KOPT-K1 (cell line): ENCODE results near the gene WHAMM.
"Not testable (repeated sequence)": the region's sequence is repeated elsewhere in the genome, so short reads cannot be mapped to it uniquely, and the experiment has no call there.

ENCODE experiments used
- H3K27ac ChIP-seq: fragments of 200-600 bp; sonication (generic); 2 replicates; pipeline ENCODE4 v1.5.1; 2016; ENCODE audit warnings: antibody characterized with exemption, mild to moderate bottlenecking, low read depth, low read length; ENCODE audit not compliant: poor library complexity, severe bottlenecking
- H3K36me3 ChIP-seq: fragments of 200-600 bp; sonication (generic); 2 replicates; pipeline ENCODE4 v1.5.1; 2017; ENCODE audit warnings: antibody characterized with exemption, mild to moderate bottlenecking, low read length, moderate library complexity; ENCODE audit not compliant: insufficient read depth
- H3K9me3 ChIP-seq: fragments of 200-600 bp; sonication (generic); 2 replicates; pipeline ENCODE4 v1.5.1; 2017; ENCODE audit warnings: antibody characterized with exemption, low read length, mild to moderate bottlenecking; ENCODE audit not compliant: insufficient read depth, poor library complexity, severe bottlenecking

The WHAMM gene

DNA sequence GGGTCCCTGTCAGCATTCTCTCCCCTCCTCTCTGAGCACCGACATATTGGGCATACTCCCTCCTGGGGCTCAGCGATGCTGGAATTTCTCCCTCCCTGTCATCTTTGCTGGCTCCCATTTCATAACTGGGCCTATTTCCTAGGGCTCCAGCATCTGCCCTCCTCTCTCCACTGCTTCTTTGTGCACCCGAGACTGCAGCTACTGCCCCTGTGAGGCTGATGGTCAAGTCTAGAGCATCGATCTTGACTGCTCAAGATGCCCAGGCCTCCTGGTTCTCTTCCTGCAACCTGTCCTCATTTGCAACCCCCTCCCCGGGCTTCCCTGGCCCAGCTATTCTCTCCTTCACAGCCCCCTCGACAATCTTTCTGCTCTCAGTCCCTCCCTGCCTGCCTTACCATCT is 53.5 kb downstream of the WHAMM start:
- H3K27ac ChIP-seq, result no peak overlapping the region
- no peaks in the 10 kb centered on the region for H3K36me3 ChIP-seq

DNA sequence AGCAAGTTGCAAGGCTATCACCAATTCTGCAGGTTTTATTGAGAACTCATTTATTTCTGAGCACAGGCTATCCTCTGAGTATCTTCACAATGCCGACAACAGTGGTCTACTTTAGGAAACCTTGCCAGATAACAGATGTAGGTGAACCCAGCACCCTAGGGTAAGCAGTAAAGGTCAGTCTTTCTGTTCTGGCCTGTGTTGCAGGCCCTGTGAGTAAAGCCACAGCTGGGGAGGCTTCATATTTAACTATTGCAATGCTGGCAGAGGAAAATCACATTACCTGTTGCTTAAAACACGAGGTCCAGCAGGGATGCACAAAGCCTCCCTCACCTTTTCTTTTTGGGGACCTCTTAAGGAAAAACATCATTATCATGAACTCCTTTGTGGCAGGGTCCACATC is 55.5 kb downstream of the WHAMM start:
- no peaks in the 10 kb centered on the region for H3K9me3 ChIP-seq
- H3K27ac ChIP-seq, result no peak overlapping the region
- H3K36me3 ChIP-seq, result no peaks in the 10 kb centered on the region

More for the DNA sequence above, 53.5 kb downstream of the WHAMM start:
- H3K9me3 ChIP-seq, result no peaks in the 10 kb centered on the region

GRCh38 chr15:82865581-82865980 is 56.2 kb downstream of the WHAMM start:
- H3K9me3 ChIP-seq, result not testable (repeated sequence)

GRCh38 chr15:82865981-82866380 is 56.6 kb downstream of the WHAMM start:
- not testable (repeated sequence) for H3K27ac ChIP-seq, H3K36me3 ChIP-seq, H3K9me3 ChIP-seq

More at GRCh38 chr15:82865581-82865980, 56.2 kb downstream of the WHAMM start:
- H3K36me3 ChIP-seq, H3K27ac ChIP-seq: not testable (repeated sequence)

DNA sequence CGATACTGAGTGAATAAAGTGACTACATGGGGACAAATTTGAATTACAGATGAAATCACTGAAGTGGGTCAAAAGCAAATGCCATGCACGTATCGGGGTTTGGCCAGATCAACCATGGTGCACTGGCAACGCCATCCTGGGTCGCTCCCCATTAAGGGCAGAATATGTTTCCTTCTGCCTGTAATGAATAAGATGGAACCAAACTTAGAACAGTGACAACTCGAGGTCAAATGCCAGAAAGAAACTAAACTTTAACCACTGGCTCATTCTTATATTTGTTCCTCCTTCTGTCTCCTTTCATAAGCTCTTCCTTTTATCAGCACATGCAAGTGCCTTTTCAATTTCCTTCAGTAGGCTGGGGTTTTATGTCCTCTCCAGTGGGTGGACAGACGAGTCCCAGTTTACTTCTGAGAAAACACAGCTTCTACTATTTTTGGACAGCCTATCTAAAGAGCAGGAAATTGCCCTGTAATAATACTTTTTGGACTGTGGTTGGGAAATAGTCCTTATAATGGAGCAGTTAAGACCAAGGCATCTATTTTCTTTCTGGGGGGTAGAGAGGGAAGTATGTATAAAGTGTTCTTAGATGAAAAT is 61.4 kb downstream of the WHAMM start:
- H3K9me3 ChIP-seq, result no peaks in the 10 kb centered on the region
- no peaks in the 10 kb centered on the region for H3K36me3 ChIP-seq
- no peak overlapping the region for H3K27ac ChIP-seq

DNA sequence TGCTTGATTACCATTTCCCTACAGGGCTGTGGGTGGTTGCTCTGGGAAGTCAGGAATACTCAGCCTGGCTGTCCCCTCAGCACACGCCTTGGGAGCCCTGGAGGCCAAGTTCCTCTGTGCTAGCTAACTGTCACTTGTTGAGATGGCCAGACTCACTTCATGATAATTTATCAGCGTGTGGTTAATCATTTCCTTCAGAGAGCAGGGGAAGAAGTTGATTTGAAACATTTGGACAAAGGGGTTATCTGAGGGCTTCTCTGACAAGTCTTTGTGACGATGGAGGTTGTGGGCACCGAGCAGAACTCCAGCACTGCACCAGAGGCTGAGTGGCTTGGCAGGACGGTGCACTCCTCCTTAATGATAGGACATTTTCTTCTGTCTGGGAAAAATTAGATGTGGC is 61.9 kb downstream of the WHAMM start:
- Histone ChIP-seq H3K36me3 (no peaks in the 10 kb centered on the region), H3K9me3 (no peaks in the 10 kb centered on the region), H3K27ac (no peak overlapping the region)

DNA sequence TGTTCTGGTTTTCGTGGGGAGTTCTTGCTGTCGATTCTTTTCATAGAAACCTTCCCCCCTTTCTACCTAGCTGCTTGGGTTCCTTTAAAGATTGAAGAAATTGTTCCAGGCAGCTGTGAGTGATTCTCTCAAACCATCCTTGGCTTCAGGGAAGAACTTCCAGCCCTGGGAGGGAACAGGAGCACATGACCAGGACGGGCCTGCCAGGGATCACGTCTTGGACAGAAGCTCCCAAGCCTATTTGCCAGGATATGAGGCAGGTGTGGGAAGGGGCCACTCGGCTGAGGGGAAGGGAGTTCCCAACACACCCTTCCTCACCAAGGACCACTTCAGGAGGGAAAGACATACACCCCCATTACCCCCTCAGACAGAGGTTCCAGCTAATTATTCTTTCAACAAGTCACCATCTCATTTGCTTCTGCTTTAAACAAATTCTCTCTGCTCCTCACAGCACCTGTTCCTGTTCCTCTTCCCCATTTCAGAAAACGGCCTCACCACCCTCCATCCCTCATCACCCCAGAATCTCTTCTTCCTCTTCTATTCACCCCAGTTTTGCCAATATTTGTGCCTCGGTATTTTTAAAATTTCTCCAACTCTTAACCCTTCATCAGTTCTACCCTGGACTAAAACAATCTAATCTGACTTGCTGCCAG is 62.5 kb downstream of the WHAMM start:
- Histone ChIP-seq H3K27ac (no peak overlapping the region), H3K36me3 (no peaks in the 10 kb centered on the region)

GRCh38 chr15:82873000-82873680 is 63.7 kb downstream of the WHAMM start:
- Histone ChIP-seq H3K9me3 (no peaks in the 10 kb centered on the region), H3K27ac (no peak overlapping the region), H3K36me3 (no peaks in the 10 kb centered on the region)

More for the DNA sequence above, 62.5 kb downstream of the WHAMM start:
- no peaks in the 10 kb centered on the region for H3K9me3 ChIP-seq

- Histone ChIP-seq H3K36me3 (no peaks in the 10 kb centered on the region), H3K27ac (no peak overlapping the region), H3K9me3 (no peaks in the 10 kb centered on the region)
These were observed 64.8 kb downstream of the WHAMM start for GRCh38 chr15:82874267-82874666.

- Histone ChIP-seq H3K36me3 (no peaks in the 10 kb centered on the region), H3K27ac (no peak overlapping the region), H3K9me3 (no peaks in the 10 kb centered on the region)
These were observed 65.5 kb downstream of the WHAMM start for GRCh38 chr15:82874961-82875360.

- Histone ChIP-seq H3K9me3 (no peaks in the 10 kb centered on the region), H3K27ac (no peak overlapping the region), H3K36me3 (no peaks in the 10 kb centered on the region)
These were observed 66.1 kb downstream of the WHAMM start for GRCh38 chr15:82875411-82876003.

DNA sequence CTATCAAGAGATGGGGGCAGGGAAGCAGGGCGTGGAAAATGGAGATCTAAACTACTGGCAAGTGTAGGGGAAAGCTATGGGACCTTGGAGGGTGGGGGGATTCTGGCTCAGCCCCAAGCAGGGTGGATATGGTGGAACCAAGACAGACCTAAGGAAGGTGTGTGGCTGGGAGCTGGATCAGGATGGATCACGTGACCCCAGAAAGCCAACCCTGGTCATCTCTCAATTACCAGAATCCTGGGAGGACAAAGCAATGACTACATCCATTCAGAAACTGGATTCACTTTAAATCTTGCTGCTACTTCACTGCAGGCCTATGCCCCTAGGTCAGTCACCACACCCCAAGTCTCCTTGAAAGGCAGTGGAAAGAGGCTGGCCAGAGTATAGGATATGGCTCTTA is 68.4 kb downstream of the WHAMM start:
- H3K36me3 ChIP-seq, result no peaks in the 10 kb centered on the region
- no peaks in the 10 kb centered on the region for H3K9me3 ChIP-seq
- H3K27ac ChIP-seq, result no peak overlapping the region

DNA sequence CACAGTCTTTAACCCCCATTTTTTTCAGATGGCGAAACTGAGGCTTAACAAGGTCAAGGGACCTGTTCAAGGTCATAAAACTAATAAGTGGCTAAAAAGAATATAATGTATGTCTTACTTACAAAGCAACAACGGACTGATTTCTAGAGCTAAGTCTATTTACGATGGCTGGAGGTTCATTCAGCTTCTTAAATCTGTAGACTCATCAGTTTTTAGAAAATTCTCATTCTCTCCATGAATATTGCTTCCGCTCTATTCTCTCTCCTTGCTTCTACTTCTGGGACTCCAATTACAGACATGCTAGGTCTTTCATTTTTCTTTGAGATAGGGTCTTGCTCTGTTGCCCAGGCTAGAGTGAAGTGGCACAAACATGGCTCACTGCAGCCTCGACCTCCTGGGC is 68.9 kb downstream of the WHAMM start:
- Histone ChIP-seq H3K9me3 (no peaks in the 10 kb centered on the region), H3K27ac (no peak overlapping the region)

GRCh38 chr15:82880704-82881103 is 71.3 kb downstream of the WHAMM start:
- H3K9me3 ChIP-seq, result no peaks in the 10 kb centered on the region
- H3K27ac ChIP-seq, result no peak overlapping the region
- no peaks in the 10 kb centered on the region for H3K36me3 ChIP-seq

More for the DNA sequence above, 68.9 kb downstream of the WHAMM start:
- H3K36me3 ChIP-seq, result no peaks in the 10 kb centered on the region

GRCh38 chr15:82881747-82882146 is 72.3 kb downstream of the WHAMM start:
- Histone ChIP-seq H3K9me3 (no peaks in the 10 kb centered on the region), H3K27ac (no peak overlapping the region), H3K36me3 (no peaks in the 10 kb centered on the region)
